ENCODE measurements around the gene ZNF558.
"Not testable (repeated sequence)": the region's sequence is repeated elsewhere in the genome, so short reads cannot be mapped to it uniquely, and the experiment has no call there.

- not testable (repeated sequence) for TF ChIP-seq CTCF, POLR2A (IDR thresholded peaks at IDR 0.05)
Measured at GRCh38 chr19:8767257-8767656, 64.8 kb downstream of the ZNF558 start.
